Right cardiac atrium (tissue), 5 donors: Measurements from ENCODE around the gene TBC1D22A. TPM values are rescaled to one million over a fixed set of nuclear protein-coding genes. Genes with fewer than 3 reads are reported as not detected.

ENCODE experiments used
- ATAC-seq, 2 donors: fragments of 200-7000 bp; cut with Tn5 transposase; one replicate each; pipeline versions ENCODE4 v1.8.0 to v1.9.1; 2020; ENCODE audit warnings: moderate library complexity in 2 of 2, mild to moderate bottlenecking in 1 of 2
- DNase-seq, 3 donors: peaks; one replicate each; pipeline ENCODE4 v3.0.0-alpha.2; 2020
- H3K27ac ChIP-seq: one replicate; pipeline ENCODE4 v1.5.1; 2013; ENCODE audit warnings: mild to moderate bottlenecking, low read length, control low read depth, moderate library complexity
- H3K27me3 ChIP-seq: one replicate; pipeline ENCODE4 v1.6.1; 2013; ENCODE audit not compliant: control insufficient read depth, insufficient read depth
- H3K4me1 ChIP-seq: one replicate; pipeline ENCODE4 v1.6.1; 2013; ENCODE audit warnings: low read length; ENCODE audit not compliant: control insufficient read depth, insufficient read depth
- H3K4me3 ChIP-seq: one replicate; pipeline ENCODE4 v1.5.1; 2013; ENCODE audit warnings: low read length, control low read depth
- H3K9me3 ChIP-seq: one replicate; pipeline ENCODE4 v1.6.1; 2013; ENCODE audit warnings: low read length; ENCODE audit not compliant: control insufficient read depth
- WGBS: extraction: QIAGEN DNeasy Blood & Tissue Kit; methylation state at CpG from one replicate; pipeline ENCODE4 v1.1.7; 2013; 5-methylcytosine and 5-hydroxymethylcytosine counted together
- intact Hi-C, 4 donors: fragments of 100-400 bp; cut with DNase I; formaldehyde crosslinking; loops; one replicate each; pipeline versions ENCODE4 v1.11.0 to v1.14.0; 2022 to 2023
- polyA plus RNA-seq: library from polyadenylated mRNA; stranded (reverse); fragments of 200-250 nt; gene quantifications from one replicate; pipeline ENCODE4 v1.2.3, GENCODE V29; 2013
- total RNA-seq, 4 donors: library from RNA; stranded (reverse); fragmentation: NEBNext Ultra II Directional; extraction: Animal tissue kit (Norgen Biotek cat#: 25700); gene quantifications; one replicate each; pipeline ENCODE4 v1.2.1, GENCODE V29; 2021
- donor health status: healthy with polysubstance abuse.
- donor health status: DM: no; HTN: yes; CAD: no.
- donor health status: DM: no; HTN: no; CAD: no.
- donor health status: DM: no; HTN: yes; CAD: no; lungs with severe emphysema.
- donor health status: DM: yes; HTN: yes; CAD: no.

TBC1D22A gene
- total and polyA plus RNA-seq, 5 donors, result 12.0 to 17.3 (median 15.7) TPM

GRCh38 chr22:46866591-46866990, 104.1 kb downstream of the TBC1D22A start:
- no peak overlapping the region for H3K4me3 ChIP-seq
- no peak for ATAC-seq
- intact Hi-C loops, result no loop called here
- no peaks in the 10 kb centered on the region for H3K4me1 ChIP-seq
- no peak for DNase-seq
- peaks cover 2% of the 10 kb centered on the region for H3K9me3 ChIP-seq
- H3K27me3 ChIP-seq, result no peaks in the 10 kb centered on the region
- no peak overlapping the region for H3K27ac ChIP-seq
- WGBS, result 89% methylated on average over 8 of the region's 8 CpGs

GRCh38 chr22:46867106-46867505, 104.7 kb downstream of the TBC1D22A start:
- Histone ChIP-seq H3K4me1 (no peaks in the 10 kb centered on the region), H3K9me3 (peaks cover 2% of the 10 kb centered on the region), H3K4me3 (no peak overlapping the region), H3K27ac (no peak overlapping the region), H3K27me3 (no peaks in the 10 kb centered on the region)
- ATAC-seq, result no peak
- DNase-seq, result no peak
- intact Hi-C loops, result no loop called here
- 96% methylated on average over 4 of the region's 4 CpGs for WGBS

GRCh38 chr22:46869329-46869728, 106.9 kb downstream of the TBC1D22A start:
- ATAC-seq (no peak), DNase-seq (no peak)
- Histone ChIP-seq H3K9me3 (peaks cover 3% of the 10 kb centered on the region), H3K27ac (no peak overlapping the region), H3K4me3 (no peak overlapping the region), H3K4me1 (no peaks in the 10 kb centered on the region), H3K27me3 (no peaks in the 10 kb centered on the region)
- intact Hi-C loops, result no loop called here
- WGBS, result 88% methylated on average over 5 of the region's 5 CpGs

GRCh38 chr22:46869831-46870441, 107.5 kb downstream of the TBC1D22A start:
- peaks cover 3% of the 10 kb centered on the region for H3K9me3 ChIP-seq
- no peaks in the 10 kb centered on the region for H3K27me3 ChIP-seq
- intact Hi-C loops, result no loop called here
- no peaks in the 10 kb centered on the region for H3K4me1 ChIP-seq
- no peak overlapping the region for H3K27ac ChIP-seq
- no peak overlapping the region for H3K4me3 ChIP-seq
- 88% methylated on average over 1 of the region's 1 CpG for WGBS
- ATAC-seq (no peak), DNase-seq (no peak)

- Histone ChIP-seq H3K27me3 (no peaks in the 10 kb centered on the region), H3K27ac (no peak overlapping the region), H3K4me3 (no peak overlapping the region), H3K4me1 (peaks cover 3% of the 10 kb centered on the region), H3K9me3 (peaks cover 3% of the 10 kb centered on the region)
- whole genome bisulfite sequencing, result 94% methylated on average over 2 of the region's 2 CpGs
- intact Hi-C loops, result no loop called here
- ATAC-seq (no peak), DNase-seq (no peak)
These were observed 109.4 kb downstream of the TBC1D22A start for GRCh38 chr22:46871826-46872225.

GRCh38 chr22:46875089-46875488, 112.6 kb downstream of the TBC1D22A start:
- H3K4me3 ChIP-seq, result no peak overlapping the region
- 92% methylated on average over 4 of the region's 4 CpGs for WGBS
- H3K27me3 ChIP-seq, result no peaks in the 10 kb centered on the region
- peaks cover 3% of the 10 kb centered on the region for H3K9me3 ChIP-seq
- no peak for ATAC-seq
- H3K4me1 ChIP-seq, result peaks cover 3% of the 10 kb centered on the region
- no peak for DNase-seq
- H3K27ac ChIP-seq, result no peak overlapping the region
- intact Hi-C loops, result no loop called here

- Histone ChIP-seq H3K4me1 (peaks cover 3% of the 10 kb centered on the region), H3K27me3 (no peaks in the 10 kb centered on the region), H3K4me3 (no peak overlapping the region), H3K27ac (no peak overlapping the region), H3K9me3 (peaks cover 1% of the 10 kb centered on the region)
- no peak for ATAC-seq
- no peak for DNase-seq
- WGBS, result 84% methylated on average over 7 of the region's 7 CpGs
- intact Hi-C loops, result no loop called here
These were observed 114.0 kb downstream of the TBC1D22A start for GRCh38 chr22:46876357-46876934.

GRCh38 chr22:46878191-46878948, 115.9 kb downstream of the TBC1D22A start:
- intact Hi-C loops, result no loop called here
- DNase-seq (peak in 2 of 3 donors; percentile 51 to 77), ATAC-seq (peak in 1 of 2 donors; percentile 76)
- no peak overlapping the region for H3K4me3 ChIP-seq
- H3K27ac ChIP-seq, result no peak overlapping the region
- no peaks in the 10 kb centered on the region for H3K9me3 ChIP-seq
- 84% methylated on average over 11 of the region's 11 CpGs for WGBS
- peaks cover 3% of the 10 kb centered on the region for H3K4me1 ChIP-seq
- no peaks in the 10 kb centered on the region for H3K27me3 ChIP-seq

- H3K4me1 ChIP-seq, result peaks cover 8% of the 10 kb centered on the region
- intact Hi-C loops, result no loop called here
- peak; percentile 51 to 72 (median 67) for DNase-seq
- WGBS, result 61% methylated on average over 7 of the region's 7 CpGs
- no peaks in the 10 kb centered on the region for H3K27me3 ChIP-seq
- peak in 1 of 2 donors; percentile 40 for ATAC-seq
- no peak overlapping the region for H3K4me3 ChIP-seq
- no peak overlapping the region for H3K27ac ChIP-seq
- H3K9me3 ChIP-seq, result no peaks in the 10 kb centered on the region
These were observed 116.6 kb downstream of the TBC1D22A start for GRCh38 chr22:46879083-46879482.

- peak in 1 of 3 donors; percentile 63 for DNase-seq
- intact Hi-C loops, result no loop called here
These were observed 119.1 kb downstream of the TBC1D22A start for GRCh38 chr22:46881373-46882118.

More at GRCh38 chr22:46881373-46882118, 119.1 kb downstream of the TBC1D22A start:
- no peaks in the 10 kb centered on the region for H3K27me3 ChIP-seq
- no peaks in the 10 kb centered on the region for H3K9me3 ChIP-seq
- 88% methylated on average over 11 of the region's 11 CpGs for whole genome bisulfite sequencing
- peaks cover 4% of the 10 kb centered on the region for H3K4me1 ChIP-seq
- no peak overlapping the region for H3K4me3 ChIP-seq
- peak; percentile 53 to 68 for ATAC-seq
- peak overlapping the region; percentile 45 for H3K27ac ChIP-seq
